H1 (cell line): ENCODE measurements around the gene HDHD5. TPM values are rescaled to one million over a fixed set of nuclear protein-coding genes. Genes with fewer than 3 reads are reported as not detected.

ENCODE experiments used
- CEBPB ChIP-seq: IDR thresholded peaks from 2 replicates; pipeline ENCODE4 v1.6.1; 2012; ENCODE audit warnings: low read depth, low read length
- GTF2F1 ChIP-seq: IDR thresholded peaks from 2 replicates; pipeline ENCODE4 v1.6.1; 2012; ENCODE audit warnings: low read depth, low read length, improper control_type of control experiment, borderline replicate concordance
- JUN ChIP-seq: IDR thresholded peaks from 2 replicates; pipeline ENCODE4 v1.6.1; 2011; ENCODE audit warnings: low read depth, mild to moderate bottlenecking, improper control_type of control experiment, low read length
- KDM1A ChIP-seq: fragments of 200-600, 300-600 bp; sonication (generic); IDR thresholded peaks from 2 replicates; pipeline ENCODE4 v1.7.1; 2016; ENCODE audit warnings: mild to moderate bottlenecking, low read length, borderline replicate concordance
- KDM4A ChIP-seq: IDR thresholded peaks from one replicate; pipeline ENCODE4 v1.7.1; 2012; ENCODE audit warnings: low read depth, mild to moderate bottlenecking, moderate library complexity, low read length, inconsistent platforms; ENCODE audit not compliant: severe bottlenecking
- NRF1 ChIP-seq: IDR thresholded peaks from 2 replicates; pipeline ENCODE4 v1.6.1; 2011; ENCODE audit warnings: mild to moderate bottlenecking, low read depth, low read length, improper control_type of control experiment
- POLR2A ChIP-seq, 2 experiments: IDR thresholded peaks; 1 replicate in 1 of 2; 2 replicates in 1 of 2; pipeline ENCODE4 v1.6.1; 2011; ENCODE audit warnings: low read depth in 2 of 2, low read length in 2 of 2, mild to moderate bottlenecking in 2 of 2; ENCODE audit errors: control extremely low read depth in 1 of 2
- RBBP5 ChIP-seq: IDR thresholded peaks from 2 replicates; pipeline ENCODE4 v1.7.1; 2012; ENCODE audit warnings: low read depth, mild to moderate bottlenecking, inconsistent platforms, low read length, moderate library complexity, borderline replicate concordance
- RFX5 ChIP-seq: IDR thresholded peaks from 2 replicates; pipeline ENCODE4 v1.6.1; 2011; ENCODE audit warnings: low read depth, low read length, improper control_type of control experiment, borderline replicate concordance
- SIRT6 ChIP-seq: IDR thresholded peaks from one replicate; pipeline ENCODE4 v1.7.1; 2012; ENCODE audit warnings: low read length, inconsistent platforms
- TCF12 ChIP-seq: IDR thresholded peaks from 2 replicates; pipeline ENCODE4 v1.6.1; 2011; ENCODE audit warnings: low read depth, mild to moderate bottlenecking, low read length
- polyA plus RNA-seq, 7 experiments: library from polyadenylated mRNA; depleted of rRNA in 3 of 7; stranded (reverse) in 5 of 7; unstranded in 2 of 7; fragments of >200 nt in 5 of 7; fragments of 200-250 nt in 2 of 7; gene quantifications; 1 replicate in 5 of 7; 2 replicates in 1 of 7; 4 replicates in 1 of 7; pipeline versions ENCODE4 v1.2.1 to v1.2.3, GENCODE V29; 2011 to 2013; ENCODE audit warnings: missing spikeins in 2 of 7, mixed read lengths in 2 of 7
- total RNA-seq: library from RNA; stranded (reverse); fragmentation: NEBNext Ultra II Directional; extraction: Animal tissue kit (Norgen Biotek cat#: 25700); gene quantifications from 2 replicates; pipeline ENCODE4 v1.2.1, GENCODE V29; 2021
- TF ChIP-seq, protein P1 (sequence below), 3 experiments: IDR thresholded peaks; 1 replicate in 2 of 3; 2 replicates in 1 of 3; pipeline versions ENCODE4 v1.5.1 to v1.6.1; 2011; ENCODE audit warnings: low read length in 3 of 3, mild to moderate bottlenecking in 3 of 3, inconsistent platforms in 2 of 3, low read depth in 1 of 3, moderate library complexity in 1 of 3; ENCODE audit not compliant: insufficient read depth in 1 of 3; ENCODE audit errors: control extremely low read depth in 1 of 3

HDHD5 gene
- total and polyA plus RNA-seq, 2 of the 8 experiments (the other 6 are each of a cell fraction or from before 2014, with no cell fraction given): 68.3 to 123 TPM

- TF ChIP-seq, protein P1, sequence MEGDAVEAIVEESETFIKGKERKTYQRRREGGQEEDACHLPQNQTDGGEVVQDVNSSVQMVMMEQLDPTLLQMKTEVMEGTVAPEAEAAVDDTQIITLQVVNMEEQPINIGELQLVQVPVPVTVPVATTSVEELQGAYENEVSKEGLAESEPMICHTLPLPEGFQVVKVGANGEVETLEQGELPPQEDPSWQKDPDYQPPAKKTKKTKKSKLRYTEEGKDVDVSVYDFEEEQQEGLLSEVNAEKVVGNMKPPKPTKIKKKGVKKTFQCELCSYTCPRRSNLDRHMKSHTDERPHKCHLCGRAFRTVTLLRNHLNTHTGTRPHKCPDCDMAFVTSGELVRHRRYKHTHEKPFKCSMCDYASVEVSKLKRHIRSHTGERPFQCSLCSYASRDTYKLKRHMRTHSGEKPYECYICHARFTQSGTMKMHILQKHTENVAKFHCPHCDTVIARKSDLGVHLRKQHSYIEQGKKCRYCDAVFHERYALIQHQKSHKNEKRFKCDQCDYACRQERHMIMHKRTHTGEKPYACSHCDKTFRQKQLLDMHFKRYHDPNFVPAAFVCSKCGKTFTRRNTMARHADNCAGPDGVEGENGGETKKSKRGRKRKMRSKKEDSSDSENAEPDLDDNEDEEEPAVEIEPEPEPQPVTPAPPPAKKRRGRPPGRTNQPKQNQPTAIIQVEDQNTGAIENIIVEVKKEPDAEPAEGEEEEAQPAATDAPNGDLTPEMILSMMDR (IDR thresholded peaks at IDR 0.05; ENCODE audit: control extremely low read depth in 1 of 3, insufficient read depth in 1 of 3, low read depth in 1 of 3, low read length in 3 of 3): no peak
- no peak for TF ChIP-seq TCF12
- TF ChIP-seq SIRT6: no peak
- no peak for TF ChIP-seq CEBPB
- no peak for TF ChIP-seq RFX5
- TF ChIP-seq JUN: no peak
- peak; percentile 9; the same call in 1 of the 2 replicates for TF ChIP-seq NRF1
- peak; percentile 25 to 97 for TF ChIP-seq POLR2A (IDR thresholded peaks at IDR 0.05; ENCODE audit: control extremely low read depth in 1 of 2, low read depth in 2 of 2, low read length in 2 of 2)
- TF ChIP-seq GTF2F1: no peak; the same call in 1 of the 2 replicates
- peak; percentile 91; the same call in 1 of the 2 replicates for TF ChIP-seq KDM1A
- TF ChIP-seq RBBP5: peak; percentile 70; the same call in 1 of the 2 replicates
- TF ChIP-seq KDM4A: no peak
Measured at GRCh38 chr22:17199003-17199731, 40.1 kb upstream of the HDHD5 start (continued).
